GM18873 (cell line): Measurements from ENCODE around the gene VWA7.

ENCODE experiments used
- ATAC-seq: cut with Tn5 transposase; IDR thresholded peaks from one replicate; pipeline ENCODE4 v1.9.1; 2021; ENCODE audit warnings: mild to moderate bottlenecking, moderate library complexity, moderate number of reproducible peaks; ENCODE audit not compliant: unreplicated experiment, low FRiP score

Gene VWA7

GRCh38 chr6:31778999-31779885 is 2.1 kb upstream of the VWA7 start:
- no peak for ATAC-seq

- ATAC-seq = no peak
These were observed 1.1 kb upstream of the VWA7 start for GRCh38 chr6:31778193-31778592.

- no peak for ATAC-seq
These were observed 531 bp upstream of the VWA7 start for GRCh38 chr6:31777667-31778050.

- ATAC-seq = no peak
These were observed 591 bp downstream of the VWA7 start for GRCh38 chr6:31776485-31776988.

GRCh38 chr6:31775633-31776484 is 1.3 kb downstream of the VWA7 start:
- no peak for ATAC-seq

- ATAC-seq = no peak
These were observed 1.9 kb downstream of the VWA7 start for GRCh38 chr6:31775184-31775583.

GRCh38 chr6:31771992-31772358 is 5.2 kb downstream of the VWA7 start:
- ATAC-seq = no peak

- ATAC-seq = no peak
These were observed 6.3 kb downstream of the VWA7 start for GRCh38 chr6:31770860-31771259.

GRCh38 chr6:31769684-31770371 is 7.3 kb downstream of the VWA7 start:
- no peak for ATAC-seq

- no peak for ATAC-seq
These were observed 8.5 kb downstream of the VWA7 start for GRCh38 chr6:31768363-31769257.

GRCh38 chr6:31767096-31767645 is 10.0 kb downstream of the VWA7 start:
- no peak for ATAC-seq

GRCh38 chr6:31765910-31766794 is 11.0 kb downstream of the VWA7 start:
- ATAC-seq = no peak

- no peak for ATAC-seq
These were observed 11.6 kb downstream of the VWA7 start for GRCh38 chr6:31765559-31765909.

- ATAC-seq = no peak
These were observed 12.9 kb downstream of the VWA7 start for GRCh38 chr6:31764198-31764597.

GRCh38 chr6:31763619-31763940 is 13.5 kb downstream of the VWA7 start:
- no peak for ATAC-seq

GRCh38 chr6:31762878-31763618 is 14.1 kb downstream of the VWA7 start:
- ATAC-seq = no peak

- no peak for ATAC-seq
These were observed 14.8 kb downstream of the VWA7 start, which contains the start of gene SAPCD1 for GRCh38 chr6:31762356-31762755. Gene SAPCD1, plus strand, starts transcription at chr6:31762656. Its CDS starts 399 bp downstream, at chr6:31763055.

- no peak for ATAC-seq
These were observed 15.8 kb downstream of the VWA7 start for GRCh38 chr6:31761343-31761742.
